SU-DHL-6 (cell line): Measurements from ENCODE around the gene ERICH2.

Source experiments
- CTCF ChIP-seq: fragments of 200-600 bp; sonication (generic); IDR thresholded peaks from one replicate; pipeline ENCODE4 v1.5.1; 2017; ENCODE audit warnings: antibody characterized with exemption, mild to moderate bottlenecking, low read length, moderate library complexity; ENCODE audit not compliant: insufficient read depth, poor library complexity, severe bottlenecking
- EZH2phosphoT487 ChIP-seq: fragments of 200-600 bp; sonication (generic), shearing (Covaris generic); conservative IDR thresholded peaks from 2 replicates; pipeline ENCODE4 v1.6.1; 2018; ENCODE audit warnings: mild to moderate bottlenecking, antibody characterized with exemption, low read length, moderate library complexity, mixed read lengths

GRCh38 chr2:170740660-170741059, 29.5 kb upstream of the ERICH2 start:
- TF ChIP-seq CTCF: no peak
- no peak for TF ChIP-seq EZH2phosphoT487
